ENCODE measurements around the gene GALR3. TPM values are rescaled to one million over a fixed set of nuclear protein-coding genes. Genes with fewer than 3 reads are reported as not detected.

Gene GALR3
- total and polyA plus RNA-seq, 2 experiments from 2014 or later, result 0.36 to 0.63 TPM

GRCh38 chr22:37782340-37783168, 40.6 kb upstream of the GALR3 start (continued):
- no peak for TF ChIP-seq ZNF462 (CRISPR knock-in tag; IDR thresholded peaks at IDR 0.05)
- no peak for TF ChIP-seq ZNF114 (CRISPR knock-in tag; IDR thresholded peaks at IDR 0.05)
- no peak for TF ChIP-seq REST (IDR thresholded peaks at IDR 0.05; ENCODE audit: unreplicated experiment)
